IPS-18c (cell line): ENCODE measurements around the gene TCTA.
"Not testable (repeated sequence)": the region's sequence is repeated elsewhere in the genome, so short reads cannot be mapped to it uniquely, and the experiment has no call there.

Experiments
- H3K4me3 ChIP-seq: 2 replicates; pipeline ENCODE4 v1.7.0; 2013; ENCODE audit warnings: low read depth, mild to moderate bottlenecking, low read length, moderate library complexity; ENCODE audit not compliant: insufficient read depth
- H3K9me3 ChIP-seq: one replicate; pipeline ENCODE4 v1.6.1; 2013; ENCODE audit warnings: mild to moderate bottlenecking, low read length, moderate library complexity; ENCODE audit not compliant: control insufficient read depth, insufficient read depth

TCTA gene

GRCh38 chr3:49411968-49412631 is at the start of gene TCTA, which contains the start of gene RHOA:
Gene TCTA, plus strand, starts transcription at chr3:49412423. Its CDS starts 4 bp downstream, at chr3:49412427.
Gene RHOA, minus strand, starts transcription at chr3:49411976. Its CDS starts 36,387 bp downstream, at chr3:49375589.
- H3K9me3 ChIP-seq: no peaks in the 10 kb centered on the region

DNA sequence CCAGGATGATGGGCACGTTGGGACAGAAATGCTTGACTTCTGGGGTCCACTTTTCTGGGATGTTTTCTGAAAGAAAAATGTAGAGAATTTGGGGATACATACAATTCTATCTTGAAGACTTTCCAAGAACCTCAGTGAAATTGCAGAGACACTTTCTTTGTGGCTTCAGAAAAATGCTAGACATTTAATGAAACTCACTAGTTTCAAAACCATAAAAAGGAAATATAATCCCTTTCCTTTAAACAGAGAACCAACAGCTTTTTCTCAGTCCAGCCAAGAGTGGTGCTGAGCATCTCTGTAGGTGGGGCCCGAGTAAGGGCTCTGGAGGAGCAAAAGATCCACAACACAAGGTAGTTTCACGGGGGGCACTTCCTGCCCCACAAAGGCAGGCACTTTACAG is 49.7 kb upstream of the TCTA start:
- Histone ChIP-seq H3K9me3 (no peaks in the 10 kb centered on the region), H3K4me3 (no peak overlapping the region)

More at GRCh38 chr3:49411968-49412631, at the start of gene TCTA, which contains the start of gene RHOA:
- H3K4me3 ChIP-seq: peak within 1 kb of the TSS; percentile 96

- Histone ChIP-seq H3K4me3 (no peak overlapping the region), H3K9me3 (no peaks in the 10 kb centered on the region)
These were observed 41.5 kb upstream of the TCTA start for GRCh38 chr3:49370585-49371290.

- Histone ChIP-seq H3K4me3 (no peak overlapping the region), H3K9me3 (no peaks in the 10 kb centered on the region)
These were observed 40.3 kb upstream of the TCTA start for GRCh38 chr3:49371946-49372345.

GRCh38 chr3:49377483-49377882 is 34.7 kb upstream of the TCTA start:
- Histone ChIP-seq H3K9me3 (peaks cover 2% of the 10 kb centered on the region), H3K4me3 (no peak overlapping the region)

DNA sequence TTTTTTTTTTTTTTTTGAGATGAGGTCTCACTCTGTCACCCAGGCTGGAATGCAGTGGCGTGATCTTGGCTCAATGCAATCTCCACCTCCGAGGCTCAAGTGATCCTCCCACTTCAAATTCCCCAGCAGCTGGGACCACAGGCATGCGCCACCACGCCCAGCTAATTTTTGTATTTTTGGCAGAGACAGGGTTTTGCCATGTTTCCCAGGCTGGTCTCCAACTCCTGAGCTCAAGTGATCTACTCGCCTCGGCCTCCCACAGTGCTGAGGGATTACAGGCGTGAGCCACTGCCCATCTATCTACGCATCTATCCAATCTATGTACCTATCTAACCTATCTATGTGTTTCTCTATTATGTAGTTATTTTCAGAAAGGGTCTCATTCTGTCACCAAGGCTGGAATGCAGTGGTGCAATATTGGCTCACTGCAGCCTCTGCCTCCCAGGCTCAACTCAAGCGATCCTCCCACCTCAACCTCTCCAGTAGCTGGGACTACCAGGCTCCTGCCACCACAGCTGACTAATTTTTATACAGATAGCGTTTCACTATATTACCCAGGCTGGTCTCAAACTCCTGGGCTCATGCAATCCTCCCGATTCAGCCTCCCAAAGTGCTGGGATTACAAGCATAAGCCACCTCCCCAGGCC is 33.9 kb upstream of the TCTA start:
- Histone ChIP-seq H3K4me3 (no peak overlapping the region), H3K9me3 (peaks cover 2% of the 10 kb centered on the region)

- Histone ChIP-seq H3K9me3 (peaks cover 2% of the 10 kb centered on the region), H3K4me3 (no peak overlapping the region)
These were observed 28.8 kb upstream of the TCTA start for GRCh38 chr3:49383387-49383786.

DNA sequence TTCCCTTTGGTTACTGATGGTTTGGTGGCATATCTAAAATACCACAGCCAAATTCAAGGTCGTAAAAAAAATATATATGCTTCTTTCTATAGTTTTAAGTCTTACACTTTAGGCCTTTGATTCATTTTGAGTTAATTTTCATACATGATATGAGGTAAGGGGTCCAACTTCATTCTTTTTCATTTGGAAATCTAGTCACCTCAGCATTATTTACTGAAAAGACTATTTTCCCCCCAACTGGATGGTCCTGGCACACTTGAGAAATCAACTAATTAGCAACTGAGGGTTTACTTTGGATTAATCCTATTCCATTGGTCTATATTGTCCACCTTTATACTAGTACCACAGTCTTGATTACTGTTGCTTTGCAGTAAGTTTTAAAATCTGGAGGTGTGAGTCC is 26.6 kb upstream of the TCTA start:
- no peak overlapping the region for H3K4me3 ChIP-seq
- no peaks in the 10 kb centered on the region for H3K9me3 ChIP-seq

GRCh38 chr3:49386056-49386756 is 26.0 kb upstream of the TCTA start:
- Histone ChIP-seq H3K9me3 (no peaks in the 10 kb centered on the region), H3K4me3 (no peak overlapping the region)

- no peaks in the 10 kb centered on the region for H3K9me3 ChIP-seq
- H3K4me3 ChIP-seq: no peak overlapping the region
These were observed 24.5 kb upstream of the TCTA start for GRCh38 chr3:49387721-49388120.

- no peaks in the 10 kb centered on the region for H3K9me3 ChIP-seq
These were observed 23.9 kb upstream of the TCTA start for GRCh38 chr3:49388289-49388820.

DNA sequence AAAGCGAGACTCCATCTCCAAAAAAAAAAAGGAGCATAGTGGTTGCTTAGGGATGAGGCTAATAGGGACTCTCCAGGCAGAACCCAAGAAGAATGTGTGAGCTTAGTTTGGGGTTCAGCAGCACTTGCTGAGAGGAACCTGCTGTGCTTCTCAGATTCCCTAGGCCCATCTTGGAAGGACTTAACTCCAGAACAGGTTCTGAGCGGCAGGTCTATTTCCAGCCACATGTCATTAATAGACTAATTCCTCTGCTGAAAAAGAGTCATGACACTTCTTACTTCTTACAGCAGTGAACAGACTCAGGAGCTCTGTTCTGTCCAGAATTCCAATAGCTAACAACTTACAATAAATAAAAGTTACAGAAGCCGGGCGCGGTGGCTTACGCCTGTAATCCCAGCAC is 22.9 kb upstream of the TCTA start:
- no peak overlapping the region for H3K4me3 ChIP-seq
- no peaks in the 10 kb centered on the region for H3K9me3 ChIP-seq

More at GRCh38 chr3:49388289-49388820, 23.9 kb upstream of the TCTA start:
- no peak overlapping the region for H3K4me3 ChIP-seq

DNA sequence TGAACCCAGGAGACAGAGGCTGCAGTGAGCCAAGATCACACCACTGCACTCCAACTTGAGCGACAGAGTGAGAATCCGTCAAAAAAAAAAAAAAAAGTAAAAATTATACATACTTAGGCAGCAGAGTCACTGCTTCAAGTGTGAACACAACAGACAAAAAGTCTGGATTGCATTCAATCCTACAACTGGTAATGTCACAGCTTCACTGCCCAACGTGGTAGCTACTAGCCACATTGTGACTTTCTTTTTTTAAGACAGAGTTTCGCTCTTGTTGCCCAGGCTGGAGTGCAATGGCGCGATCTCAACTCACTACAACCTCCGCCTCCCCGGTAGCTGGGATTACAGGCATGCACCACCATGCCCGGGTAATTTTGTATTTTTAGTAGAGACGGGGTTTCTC is 20.9 kb upstream of the TCTA start:
- H3K4me3 ChIP-seq, H3K9me3 ChIP-seq: not testable (repeated sequence)

- Histone ChIP-seq H3K4me3 (no peak overlapping the region), H3K9me3 (no peaks in the 10 kb centered on the region)
These were observed 14.8 kb upstream of the TCTA start for GRCh38 chr3:49397470-49397869.

DNA sequence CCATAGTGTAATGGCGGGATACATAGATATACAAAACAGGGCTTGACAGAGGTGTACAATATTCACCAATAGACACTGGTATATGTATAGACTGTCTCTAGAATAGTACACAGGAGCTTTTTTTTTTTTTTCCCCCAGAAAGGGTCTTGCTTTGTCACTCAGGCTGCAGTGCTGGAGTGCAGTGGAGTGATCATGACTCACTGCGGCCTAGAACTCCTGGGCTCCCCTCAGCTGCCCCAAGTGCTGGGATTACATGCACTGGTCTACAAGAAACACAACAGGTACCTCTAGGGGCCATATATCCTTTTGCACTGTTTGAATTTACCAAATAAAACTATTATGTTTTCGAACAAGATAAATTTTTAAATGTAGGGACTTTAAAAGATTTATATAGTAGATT is 12.8 kb upstream of the TCTA start:
- Histone ChIP-seq H3K9me3 (peaks cover 2% of the 10 kb centered on the region), H3K4me3 (no peak overlapping the region)

DNA sequence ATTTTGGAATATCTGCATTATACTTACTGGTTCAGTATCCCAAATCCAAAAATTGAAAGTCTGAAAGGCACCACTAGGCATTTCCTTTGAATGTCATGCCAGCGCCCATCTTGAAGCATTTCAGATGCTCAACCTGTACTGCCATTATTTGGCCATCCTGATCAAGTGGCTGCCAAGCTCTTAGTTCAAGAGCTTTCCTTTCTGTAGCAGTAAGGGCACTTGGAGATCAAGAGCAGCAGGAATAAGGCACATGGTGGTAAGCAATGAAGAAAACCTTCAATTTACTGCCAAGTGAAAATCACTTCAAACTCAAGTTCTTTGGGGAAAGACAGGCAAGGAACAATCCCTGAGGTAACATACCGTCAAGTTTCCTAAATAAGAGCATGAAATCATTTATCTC is 10.5 kb upstream of the TCTA start:
- Histone ChIP-seq H3K9me3 (peaks cover 2% of the 10 kb centered on the region), H3K4me3 (no peak overlapping the region)

DNA sequence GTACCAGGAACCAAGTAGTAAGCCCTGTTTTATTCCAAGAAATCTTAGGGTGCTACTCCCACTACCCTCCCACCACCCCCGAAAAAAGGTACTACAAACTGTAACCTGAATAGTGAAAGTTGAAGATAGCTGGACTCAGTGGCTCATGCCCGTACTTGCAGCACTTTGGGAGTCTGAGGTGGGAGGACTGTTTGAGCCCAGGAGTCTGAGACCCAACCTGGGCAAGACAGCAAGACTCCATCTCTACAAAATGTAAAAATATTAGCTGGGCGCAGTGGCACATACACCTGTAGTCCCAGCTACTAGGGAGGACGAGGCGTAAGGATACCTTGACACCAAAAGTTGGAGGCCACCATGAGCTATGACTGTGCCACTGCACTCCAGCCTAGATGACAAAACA is 8.3 kb upstream of the TCTA start:
- peaks cover 2% of the 10 kb centered on the region for H3K9me3 ChIP-seq
- H3K4me3 ChIP-seq: no peak overlapping the region
